Caco-2 (cell line): Measurements from ENCODE around the gene CAPRIN2. TPM values are rescaled to one million over a fixed set of nuclear protein-coding genes. Genes with fewer than 3 reads are reported as not detected.

Experiments
- BruUV-seq: library from RNA; stranded (reverse); fragments of 400-500 nt; replicated peaks from 2 replicates; lab custom pipeline; 2021; lab: Mats Ljungman, UMichigan
- CTCF ChIA-PET: fragments of 300-600 bp; sonication (Branson Sonifier 250); formaldehyde crosslinking; loops from one replicate; lab custom pipeline; 2022; ENCODE audit warnings: antibody characterized with exemption; lab: Charles Lee
- POLR2A ChIA-PET: fragments of 300-600 bp; sonication (Branson Sonifier 250); formaldehyde crosslinking; loops from one replicate; lab custom pipeline; 2022; ENCODE audit warnings: antibody characterized with exemption; lab: Charles Lee
- DNase-seq, 2 experiments: peaks; one replicate each; pipeline versions ENCODE4 v3.0.0 to v3.0.0-alpha.2; 2020 to 2022
- H3K27me3 ChIP-seq: replicated peaks from 2 replicates; pipeline ENCODE4 v1.6.0; 2011; ENCODE audit warnings: low read length; ENCODE audit not compliant: control insufficient read depth, insufficient read depth
- H3K36me3 ChIP-seq: 2 replicates; pipeline ENCODE4 v1.5.1; 2011; ENCODE audit warnings: low read length; ENCODE audit not compliant: control insufficient read depth, insufficient read depth
- H3K4me1 ChIP-seq: fragments of 250-450 bp; sonication (Bioruptor Pico); 2 replicates; pipeline ENCODE4 v1.5.1; 2020; ENCODE audit warnings: mild to moderate bottlenecking
- H3K4me3 ChIP-seq: 2 replicates; pipeline ENCODE4 v1.5.1; 2011; ENCODE audit warnings: low read depth, mild to moderate bottlenecking, control low read depth, low read length
- H3K9me3 ChIP-seq: fragments of 250-450 bp; sonication (Bioruptor Pico); 2 replicates; pipeline ENCODE4 v1.5.1; 2020; ENCODE audit warnings: mild to moderate bottlenecking, moderate library complexity
- H3K27ac Mint-ChIP-seq: one replicate; pipeline ENCODE4 v1.8.0; 2022; ENCODE audit warnings: mixed read lengths; ENCODE audit not compliant: unreplicated experiment
- H3K27me3 Mint-ChIP-seq: one replicate; pipeline ENCODE4 v1.8.0; 2022; ENCODE audit warnings: mixed read lengths; ENCODE audit not compliant: insufficient read depth, unreplicated experiment
- H3K36me3 Mint-ChIP-seq: one replicate; pipeline ENCODE4 v1.8.0; 2022; ENCODE audit warnings: mild to moderate bottlenecking, mixed read lengths; ENCODE audit not compliant: insufficient read depth, unreplicated experiment
- H3K4me1 Mint-ChIP-seq: one replicate; pipeline ENCODE4 v1.8.0; 2022; ENCODE audit warnings: low read depth, mixed read lengths; ENCODE audit not compliant: unreplicated experiment
- H3K4me3 Mint-ChIP-seq: one replicate; pipeline ENCODE4 v1.8.0; 2022; ENCODE audit warnings: mild to moderate bottlenecking, moderate library complexity, mixed read lengths; ENCODE audit not compliant: unreplicated experiment
- H3K9me3 Mint-ChIP-seq: one replicate; pipeline ENCODE4 v1.8.0; 2022; ENCODE audit warnings: mixed read lengths; ENCODE audit not compliant: unreplicated experiment
- intact Hi-C: fragments of 100-400 bp; cut with micrococcal nuclease; formaldehyde crosslinking; loops from one replicate; pipeline ENCODE4 v1.10.0; 2022; ENCODE audit not compliant: unreplicated experiment
- total RNA-seq: library from RNA; stranded (reverse); gene quantifications from 2 replicates; pipeline ENCODE4 v1.2.3, GENCODE V29; 2022
- TF ChIP-seq, protein P1 (sequence below), 2 experiments: fragments of 200-600 bp in 1 of 2; IDR thresholded peaks; 1 replicate in 1 of 2; 2 replicates in 1 of 2; pipeline versions ENCODE4 v1.5.1 to v1.8.0; 2011 to 2022; ENCODE audit warnings: antibody characterized with exemption in 1 of 2, control low read depth in 1 of 2, inconsistent platforms in 1 of 2, low read depth in 1 of 2, low read length in 1 of 2, mild to moderate bottlenecking in 1 of 2, moderate library complexity in 1 of 2; ENCODE audit not compliant: insufficient read depth in 1 of 2, severe bottlenecking in 1 of 2, unreplicated experiment in 1 of 2

CAPRIN2 gene
- total RNA-seq, 1 experiment from 2014 or later = 19.6 TPM

DNA sequence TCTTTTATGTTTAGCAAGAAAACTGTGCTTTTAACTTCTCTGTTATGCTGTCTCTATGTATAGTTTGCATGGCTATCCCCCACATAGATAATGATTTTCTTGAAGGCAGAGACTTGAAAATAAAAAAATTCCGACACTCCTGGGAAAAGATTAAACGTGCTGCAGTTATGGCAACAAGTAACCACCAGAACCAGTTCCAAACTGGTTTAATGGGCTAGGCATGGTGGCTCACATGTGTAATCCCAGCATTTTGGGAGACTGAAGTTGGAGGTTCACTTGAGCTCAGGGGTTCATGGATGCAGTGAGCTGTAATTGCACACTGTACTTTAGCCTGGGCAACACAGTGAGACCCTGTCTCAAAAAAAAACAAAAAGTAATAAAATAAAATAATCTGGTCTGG, 15.1 kb upstream of the CAPRIN2 start:
- H3K36me3 ChIP-seq = no peaks in the 10 kb centered on the region
- Mint-ChIP-seq H3K9me3 (peaks cover 41% of the 10 kb centered on the region), H3K4me1 (peaks cover 2% of the 10 kb centered on the region), H3K27me3 (no peaks in the 10 kb centered on the region), H3K36me3 (no peaks in the 10 kb centered on the region), H3K27ac (no peak overlapping the region), H3K4me3 (no peak overlapping the region)
- H3K4me1 ChIP-seq = peaks cover 3% of the 10 kb centered on the region
- intact Hi-C loops = no loop called here
- H3K4me3 ChIP-seq = no peak overlapping the region
- no TSS peak for BruUV-seq
- H3K9me3 ChIP-seq = peaks cover 21% of the 10 kb centered on the region
- ChIA-PET CTCF (no interaction called here), POLR2A (no interaction called here)
- TF ChIP-seq, protein P1, sequence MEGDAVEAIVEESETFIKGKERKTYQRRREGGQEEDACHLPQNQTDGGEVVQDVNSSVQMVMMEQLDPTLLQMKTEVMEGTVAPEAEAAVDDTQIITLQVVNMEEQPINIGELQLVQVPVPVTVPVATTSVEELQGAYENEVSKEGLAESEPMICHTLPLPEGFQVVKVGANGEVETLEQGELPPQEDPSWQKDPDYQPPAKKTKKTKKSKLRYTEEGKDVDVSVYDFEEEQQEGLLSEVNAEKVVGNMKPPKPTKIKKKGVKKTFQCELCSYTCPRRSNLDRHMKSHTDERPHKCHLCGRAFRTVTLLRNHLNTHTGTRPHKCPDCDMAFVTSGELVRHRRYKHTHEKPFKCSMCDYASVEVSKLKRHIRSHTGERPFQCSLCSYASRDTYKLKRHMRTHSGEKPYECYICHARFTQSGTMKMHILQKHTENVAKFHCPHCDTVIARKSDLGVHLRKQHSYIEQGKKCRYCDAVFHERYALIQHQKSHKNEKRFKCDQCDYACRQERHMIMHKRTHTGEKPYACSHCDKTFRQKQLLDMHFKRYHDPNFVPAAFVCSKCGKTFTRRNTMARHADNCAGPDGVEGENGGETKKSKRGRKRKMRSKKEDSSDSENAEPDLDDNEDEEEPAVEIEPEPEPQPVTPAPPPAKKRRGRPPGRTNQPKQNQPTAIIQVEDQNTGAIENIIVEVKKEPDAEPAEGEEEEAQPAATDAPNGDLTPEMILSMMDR (IDR thresholded peaks at IDR 0.05; ENCODE audit: insufficient read depth in 1 of 2, low read depth in 1 of 2, low read length in 1 of 2, severe bottlenecking in 1 of 2, unreplicated experiment in 1 of 2) = no peak
- no peaks in the 10 kb centered on the region for H3K27me3 ChIP-seq
- no peak for DNase-seq

DNA sequence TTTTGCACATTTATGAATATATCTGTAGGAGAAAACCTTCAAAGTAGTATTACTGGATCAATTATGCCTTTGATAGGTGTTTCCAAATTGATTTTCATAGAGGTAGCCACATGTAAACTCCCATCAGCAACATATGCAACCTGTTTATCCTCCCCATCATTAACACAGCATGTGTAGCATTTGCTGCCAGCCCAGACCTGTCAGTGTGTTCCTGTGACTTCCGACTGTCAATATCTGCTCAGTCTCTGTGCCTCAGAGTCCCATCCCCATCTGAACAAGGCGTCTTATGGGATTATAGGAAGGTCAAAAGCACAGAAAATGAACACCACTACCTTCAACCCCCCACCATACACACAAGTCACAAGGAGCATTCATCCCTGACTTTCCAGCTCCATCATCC, 9.5 kb upstream of the CAPRIN2 start:
- no peak overlapping the region for H3K4me3 Mint-ChIP-seq
- POLR2A ChIA-PET = interaction anchor here (1.4 kb wide), 1 partner anchor 9 kb away, joined by 6 read pairs; the partner anchor contains the start of gene CAPRIN2
- H3K4me3 ChIP-seq = no peak overlapping the region
- H3K27me3 ChIP-seq = no peaks in the 10 kb centered on the region
- H3K27ac Mint-ChIP-seq = peak overlapping the region; percentile 39
- intact Hi-C loops = no loop called here
- CTCF ChIA-PET = interaction anchor here (1.1 to 1.5 kb wide), 2 partner anchors 11 to 29 kb away, joined by 3 read pairs; no protein-coding TSS in a partner anchor
- H3K4me1 Mint-ChIP-seq = peaks cover 34% of the 10 kb centered on the region
- H3K27me3 Mint-ChIP-seq = no peaks in the 10 kb centered on the region
- H3K36me3 Mint-ChIP-seq = no peaks in the 10 kb centered on the region
- BruUV-seq = no TSS peak
- H3K36me3 ChIP-seq = no peaks in the 10 kb centered on the region
- no peak for DNase-seq
- TF ChIP-seq, protein P1 (IDR thresholded peaks at IDR 0.05; ENCODE audit: insufficient read depth in 1 of 2, low read depth in 1 of 2, low read length in 1 of 2, severe bottlenecking in 1 of 2, unreplicated experiment in 1 of 2) = no peak
- peaks cover 26% of the 10 kb centered on the region for H3K4me1 ChIP-seq
- no peaks in the 10 kb centered on the region; the same call in none of the 2 replicates for H3K9me3 ChIP-seq
- peaks cover 26% of the 10 kb centered on the region for H3K9me3 Mint-ChIP-seq

DNA sequence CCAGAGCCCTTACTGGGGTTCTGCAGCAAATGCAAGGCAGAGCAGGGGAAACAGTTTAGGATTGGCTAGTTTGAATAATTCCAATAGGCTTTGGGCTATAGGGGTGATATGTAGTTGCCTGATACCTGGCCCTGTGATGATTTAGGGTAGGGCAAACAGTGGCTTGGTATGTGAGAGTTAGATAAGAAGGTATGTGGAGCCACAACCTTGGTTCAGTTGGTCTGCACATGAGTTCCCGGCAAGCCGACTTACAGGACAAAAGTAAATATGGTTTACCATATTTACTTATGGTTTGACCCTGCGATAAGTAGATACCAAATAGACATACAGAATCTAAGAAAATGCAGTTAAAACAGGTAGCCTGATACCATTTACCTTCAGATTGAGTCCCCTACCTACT, 8.3 kb upstream of the CAPRIN2 start:
- Histone ChIP-seq H3K4me1 (peaks cover 26% of the 10 kb centered on the region), H3K9me3 (no peaks in the 10 kb centered on the region; the same call in none of the 2 replicates), H3K36me3 (no peaks in the 10 kb centered on the region), H3K4me3 (no peak overlapping the region), H3K27me3 (no peaks in the 10 kb centered on the region)
- Mint-ChIP-seq H3K27me3 (no peaks in the 10 kb centered on the region), H3K4me1 (peaks cover 41% of the 10 kb centered on the region), H3K9me3 (peaks cover 17% of the 10 kb centered on the region), H3K4me3 (peak overlapping the region; percentile 3), H3K27ac (peak overlapping the region; percentile 78), H3K36me3 (no peaks in the 10 kb centered on the region)
- no TSS peak for BruUV-seq
- ChIA-PET POLR2A (interaction anchor here (0.6 kb wide), 1 partner anchor 9 kb away, joined by 3 read pairs; no protein-coding TSS in a partner anchor), CTCF (interaction anchor here (0.6 to 1.1 kb wide), 2 partner anchors 10 to 67 kb away, joined by 3 to 6 read pairs; partner anchors contain the start of gene IPO8)
- intact Hi-C loops = loop anchor here (1.0 kb wide), 2 partner anchors 8 to 33 kb away; no protein-coding TSS in a partner anchor
- peak; percentile 84 to 94 for DNase-seq
- TF ChIP-seq, protein P1 (IDR thresholded peaks at IDR 0.05; ENCODE audit: insufficient read depth in 1 of 2, low read depth in 1 of 2, low read length in 1 of 2, severe bottlenecking in 1 of 2, unreplicated experiment in 1 of 2) = no peak
